ENCODE measurements around the gene SLC27A4.
"Not testable (repeated sequence)": the region's sequence is repeated elsewhere in the genome, so short reads cannot be mapped to it uniquely, and the experiment has no call there.

SLC27A4 gene

GRCh38 chr9:128338852-128339614, 1.3 kb upstream of the SLC27A4 start:
- H3K4me3 ChIP-seq; H3K9me3 ChIP-seq; H3K27me3 ChIP-seq (ENCODE audit: low read depth); DNase-seq (ENCODE audit: low spot score in 2 of 2); in situ Hi-C loops (cut with MboI; ENCODE audit: low sequenced_read_pairs); H3K4me1 ChIP-seq: not testable (repeated sequence)
- peaks cover 20% of the 10 kb centered on the region for H3K36me3 ChIP-seq (replicated peaks)

GRCh38 chr9:128340691-128341434, 536 bp downstream of the SLC27A4 start:
- peak; percentile 17 to 43 for DNase-seq (ENCODE audit: low spot score in 2 of 2)
- peak overlapping the region; percentile 88 for H3K4me3 ChIP-seq
- no peaks in the 10 kb centered on the region for H3K27me3 ChIP-seq (ENCODE audit: low read depth)
- in situ Hi-C loops (cut with MboI; ENCODE audit: low sequenced_read_pairs) = no loop called here
- peaks cover 36% of the 10 kb centered on the region for H3K36me3 ChIP-seq (replicated peaks)
- H3K9me3 ChIP-seq = no peaks in the 10 kb centered on the region
- no peaks in the 10 kb centered on the region for H3K4me1 ChIP-seq

GRCh38 chr9:128341435-128341849, 1.1 kb downstream of the SLC27A4 start:
- Histone ChIP-seq H3K4me3 (peak overlapping the region; percentile 88), H3K9me3 (no peaks in the 10 kb centered on the region), H3K27me3 (ENCODE audit: low read depth) (no peaks in the 10 kb centered on the region), H3K36me3 (replicated peaks) (peaks cover 40% of the 10 kb centered on the region), H3K4me1 (no peaks in the 10 kb centered on the region)
- DNase-seq (ENCODE audit: low spot score in 2 of 2) = peak; percentile 73 to 88
- in situ Hi-C loops (cut with MboI; ENCODE audit: low sequenced_read_pairs) = no loop called here

GRCh38 chr9:128342971-128343680, 2.8 kb downstream of the SLC27A4 start:
- peaks cover 52% of the 10 kb centered on the region for H3K36me3 ChIP-seq (replicated peaks)

GRCh38 chr9:128343855-128344254, 3.5 kb downstream of the SLC27A4 start:
- no peaks in the 10 kb centered on the region for H3K4me1 ChIP-seq
- no peaks in the 10 kb centered on the region for H3K9me3 ChIP-seq
- H3K36me3 ChIP-seq (replicated peaks) = peaks cover 57% of the 10 kb centered on the region
- no peaks in the 10 kb centered on the region for H3K27me3 ChIP-seq (ENCODE audit: low read depth)
- in situ Hi-C loops (cut with MboI; ENCODE audit: low sequenced_read_pairs) = no loop called here
- no peak overlapping the region for H3K4me3 ChIP-seq
- DNase-seq (ENCODE audit: low spot score in 2 of 2) = no peak

More at GRCh38 chr9:128342971-128343680, 2.8 kb downstream of the SLC27A4 start:
- Histone ChIP-seq H3K9me3 (no peaks in the 10 kb centered on the region), H3K4me3 (no peak overlapping the region), H3K27me3 (ENCODE audit: low read depth) (no peaks in the 10 kb centered on the region), H3K4me1 (no peaks in the 10 kb centered on the region)
- in situ Hi-C loops (cut with MboI; ENCODE audit: low sequenced_read_pairs) = no loop called here
- no peak for DNase-seq (ENCODE audit: low spot score in 2 of 2)

GRCh38 chr9:128344931-128345605, 4.7 kb downstream of the SLC27A4 start:
- Histone ChIP-seq H3K4me3 (no peak overlapping the region), H3K27me3 (ENCODE audit: low read depth) (no peaks in the 10 kb centered on the region), H3K36me3 (replicated peaks) (peaks cover 66% of the 10 kb centered on the region), H3K4me1 (no peaks in the 10 kb centered on the region), H3K9me3 (no peaks in the 10 kb centered on the region)
- DNase-seq (ENCODE audit: low spot score in 2 of 2) = no peak
- in situ Hi-C loops (cut with MboI; ENCODE audit: low sequenced_read_pairs) = no loop called here

GRCh38 chr9:128349125-128349524, 8.8 kb downstream of the SLC27A4 start:
- in situ Hi-C loops (cut with MboI; ENCODE audit: low sequenced_read_pairs) = no loop called here
- DNase-seq (ENCODE audit: low spot score in 2 of 2) = no peak

GRCh38 chr9:128349772-128350171, 9.4 kb downstream of the SLC27A4 start:
- Histone ChIP-seq H3K27me3 (ENCODE audit: low read depth) (no peaks in the 10 kb centered on the region), H3K9me3 (no peaks in the 10 kb centered on the region), H3K4me3 (no peak overlapping the region), H3K36me3 (replicated peaks) (peaks cover 54% of the 10 kb centered on the region), H3K4me1 (no peaks in the 10 kb centered on the region)
- in situ Hi-C loops (cut with MboI; ENCODE audit: low sequenced_read_pairs) = no loop called here
- DNase-seq (ENCODE audit: low spot score in 2 of 2) = no peak

More at GRCh38 chr9:128349125-128349524, 8.8 kb downstream of the SLC27A4 start:
- Histone ChIP-seq H3K9me3 (no peaks in the 10 kb centered on the region), H3K4me3 (no peak overlapping the region), H3K36me3 (replicated peaks) (peaks cover 58% of the 10 kb centered on the region), H3K4me1 (no peaks in the 10 kb centered on the region), H3K27me3 (ENCODE audit: low read depth) (no peaks in the 10 kb centered on the region)

GRCh38 chr9:128355451-128355850, 15.1 kb downstream of the SLC27A4 start:
- H3K27me3 ChIP-seq (ENCODE audit: low read depth) = no peaks in the 10 kb centered on the region
- no peak overlapping the region for H3K4me3 ChIP-seq
- H3K36me3 ChIP-seq (replicated peaks) = peaks cover 25% of the 10 kb centered on the region
- DNase-seq (ENCODE audit: low spot score in 2 of 2) = no peak
- H3K4me1 ChIP-seq = no peaks in the 10 kb centered on the region
- in situ Hi-C loops (cut with MboI; ENCODE audit: low sequenced_read_pairs) = no loop called here
- no peaks in the 10 kb centered on the region for H3K9me3 ChIP-seq

- Histone ChIP-seq H3K4me1 (peaks cover 7% of the 10 kb centered on the region), H3K9me3 (no peaks in the 10 kb centered on the region), H3K27me3 (ENCODE audit: low read depth) (no peaks in the 10 kb centered on the region), H3K36me3 (replicated peaks) (peaks cover 16% of the 10 kb centered on the region), H3K4me3 (no peak overlapping the region)
- no peak for DNase-seq (ENCODE audit: low spot score in 2 of 2)
- in situ Hi-C loops (cut with MboI; ENCODE audit: low sequenced_read_pairs) = no loop called here
Observed at GRCh38 chr9:128358090-128358489, 17.8 kb downstream of the SLC27A4 start.

- in situ Hi-C loops (cut with MboI; ENCODE audit: low sequenced_read_pairs) = no loop called here
- H3K9me3 ChIP-seq = no peaks in the 10 kb centered on the region
- DNase-seq (ENCODE audit: low spot score in 2 of 2) = no peak
Observed at GRCh38 chr9:128358861-128359260, 18.5 kb downstream of the SLC27A4 start.

GRCh38 chr9:128360826-128361225, 20.5 kb downstream of the SLC27A4 start:
- peaks cover 23% of the 10 kb centered on the region for H3K4me1 ChIP-seq
- no peaks in the 10 kb centered on the region for H3K9me3 ChIP-seq
- DNase-seq (ENCODE audit: low spot score in 2 of 2) = no peak
- no peak overlapping the region for H3K4me3 ChIP-seq
- in situ Hi-C loops (cut with MboI; ENCODE audit: low sequenced_read_pairs) = loop anchor here (5.0 kb wide), 1 partner anchor 51 kb away; no protein-coding TSS in a partner anchor
- H3K27me3 ChIP-seq (ENCODE audit: low read depth) = no peaks in the 10 kb centered on the region
- H3K36me3 ChIP-seq (replicated peaks) = peaks cover 8% of the 10 kb centered on the region

More at GRCh38 chr9:128358861-128359260, 18.5 kb downstream of the SLC27A4 start:
- Histone ChIP-seq H3K4me1 (peaks cover 7% of the 10 kb centered on the region), H3K27me3 (ENCODE audit: low read depth) (no peaks in the 10 kb centered on the region), H3K4me3 (no peak overlapping the region), H3K36me3 (replicated peaks) (peaks cover 16% of the 10 kb centered on the region)

- in situ Hi-C loops (cut with MboI; ENCODE audit: low sequenced_read_pairs) = loop anchor here (5.0 kb wide), 1 partner anchor 51 kb away; no protein-coding TSS in a partner anchor
Observed at GRCh38 chr9:128361296-128361985, 21.1 kb downstream of the SLC27A4 start.

More at GRCh38 chr9:128361296-128361985, 21.1 kb downstream of the SLC27A4 start:
- Histone ChIP-seq H3K4me1 (peaks cover 23% of the 10 kb centered on the region), H3K4me3 (no peak overlapping the region), H3K27me3 (ENCODE audit: low read depth) (no peaks in the 10 kb centered on the region), H3K36me3 (replicated peaks) (peaks cover 5% of the 10 kb centered on the region), H3K9me3 (no peaks in the 10 kb centered on the region)
- no peak for DNase-seq (ENCODE audit: low spot score in 2 of 2)
